GM12865 (cell line): ENCODE results near the gene ALDH2.
A peak's percentile ranks its signal among the peaks of the same experiment; 100 is the strongest.
"Not testable (repeated sequence)": the region's sequence is repeated elsewhere in the genome, so short reads cannot be mapped to it uniquely, and the experiment has no call there.

Source experiments
- DNase-seq: peaks from one replicate; pipeline ENCODE4 v3.0.0; 2010; ENCODE audit warnings: low read depth
- H3K4me3 ChIP-seq: 2 replicates; pipeline ENCODE4 v1.5.1; 2011; ENCODE audit warnings: mild to moderate bottlenecking, low read depth, low read length, control low read depth
- TF ChIP-seq, protein P1 (sequence below): IDR thresholded peaks from 2 replicates; pipeline ENCODE4 v1.5.1; 2011; ENCODE audit warnings: low read length, control low read depth, low read depth, inconsistent platforms; ENCODE audit not compliant: insufficient read depth; ENCODE audit errors: missing control alignments

ALDH2 gene

DNA sequence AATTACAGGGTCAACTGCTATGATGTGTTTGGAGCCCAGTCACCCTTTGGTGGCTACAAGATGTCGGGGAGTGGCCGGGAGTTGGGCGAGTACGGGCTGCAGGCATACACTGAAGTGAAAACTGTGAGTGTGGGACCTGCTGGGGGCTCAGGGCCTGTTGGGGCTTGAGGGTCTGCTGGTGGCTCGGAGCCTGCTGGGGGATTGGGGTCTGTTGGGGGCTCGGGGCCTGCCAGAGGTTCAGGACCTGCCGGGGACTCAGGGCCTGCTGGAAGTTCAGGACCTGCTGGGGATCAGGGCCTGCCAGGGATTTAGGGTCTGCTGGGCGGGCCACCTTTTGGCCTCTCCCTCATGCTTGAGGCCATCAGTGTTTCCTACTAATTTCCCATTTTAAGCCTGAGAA is 37.1 kb downstream of the ALDH2 start:
- TF ChIP-seq, protein P1, sequence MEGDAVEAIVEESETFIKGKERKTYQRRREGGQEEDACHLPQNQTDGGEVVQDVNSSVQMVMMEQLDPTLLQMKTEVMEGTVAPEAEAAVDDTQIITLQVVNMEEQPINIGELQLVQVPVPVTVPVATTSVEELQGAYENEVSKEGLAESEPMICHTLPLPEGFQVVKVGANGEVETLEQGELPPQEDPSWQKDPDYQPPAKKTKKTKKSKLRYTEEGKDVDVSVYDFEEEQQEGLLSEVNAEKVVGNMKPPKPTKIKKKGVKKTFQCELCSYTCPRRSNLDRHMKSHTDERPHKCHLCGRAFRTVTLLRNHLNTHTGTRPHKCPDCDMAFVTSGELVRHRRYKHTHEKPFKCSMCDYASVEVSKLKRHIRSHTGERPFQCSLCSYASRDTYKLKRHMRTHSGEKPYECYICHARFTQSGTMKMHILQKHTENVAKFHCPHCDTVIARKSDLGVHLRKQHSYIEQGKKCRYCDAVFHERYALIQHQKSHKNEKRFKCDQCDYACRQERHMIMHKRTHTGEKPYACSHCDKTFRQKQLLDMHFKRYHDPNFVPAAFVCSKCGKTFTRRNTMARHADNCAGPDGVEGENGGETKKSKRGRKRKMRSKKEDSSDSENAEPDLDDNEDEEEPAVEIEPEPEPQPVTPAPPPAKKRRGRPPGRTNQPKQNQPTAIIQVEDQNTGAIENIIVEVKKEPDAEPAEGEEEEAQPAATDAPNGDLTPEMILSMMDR, result no peak
- DNase-seq, result no peak
- H3K4me3 ChIP-seq, result no peak overlapping the region

DNA sequence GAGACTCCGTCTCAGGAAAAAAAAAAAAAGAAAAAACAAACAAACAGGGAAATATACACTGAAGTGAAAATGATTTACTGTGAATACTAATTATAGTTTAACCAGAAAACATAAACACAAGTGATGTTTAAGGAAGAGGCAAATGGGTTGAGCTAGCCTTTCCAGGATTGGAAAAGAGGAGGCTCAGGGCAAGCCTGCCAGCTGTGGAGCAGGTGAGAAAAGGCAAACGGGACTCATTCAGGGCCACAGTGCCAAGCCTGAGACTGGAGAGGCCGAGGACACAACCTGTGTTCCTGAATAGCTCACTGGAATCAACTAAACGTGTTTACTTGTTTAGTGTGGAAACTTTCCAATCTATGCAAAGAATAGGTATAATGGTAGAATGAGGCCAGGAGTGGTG is 39.6 kb downstream of the ALDH2 start:
- TF ChIP-seq, protein P1, result no peak
- H3K4me3 ChIP-seq, result no peak overlapping the region
- no peak for DNase-seq

DNA sequence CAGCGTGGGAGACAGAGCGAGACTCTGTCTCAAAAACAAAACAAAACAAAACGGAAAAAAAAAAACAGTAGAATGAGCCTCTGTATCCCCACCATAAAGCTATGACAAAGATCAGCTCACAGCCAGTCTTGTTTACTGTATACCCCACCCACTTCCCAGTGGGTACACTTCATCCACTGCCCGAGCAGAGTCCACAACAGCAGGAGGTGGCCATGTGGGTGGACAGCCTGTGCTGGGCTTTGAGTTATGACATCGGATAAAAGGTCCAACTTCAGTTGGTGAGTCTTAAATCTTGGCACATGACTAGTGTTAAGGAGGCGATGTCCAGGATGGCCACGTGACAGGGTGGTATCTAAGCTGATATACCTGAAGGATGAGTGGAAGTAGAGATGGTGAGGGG is 40.5 kb downstream of the ALDH2 start:
- no peak for DNase-seq
- no peak overlapping the region for H3K4me3 ChIP-seq
- TF ChIP-seq, protein P1, result no peak

DNA sequence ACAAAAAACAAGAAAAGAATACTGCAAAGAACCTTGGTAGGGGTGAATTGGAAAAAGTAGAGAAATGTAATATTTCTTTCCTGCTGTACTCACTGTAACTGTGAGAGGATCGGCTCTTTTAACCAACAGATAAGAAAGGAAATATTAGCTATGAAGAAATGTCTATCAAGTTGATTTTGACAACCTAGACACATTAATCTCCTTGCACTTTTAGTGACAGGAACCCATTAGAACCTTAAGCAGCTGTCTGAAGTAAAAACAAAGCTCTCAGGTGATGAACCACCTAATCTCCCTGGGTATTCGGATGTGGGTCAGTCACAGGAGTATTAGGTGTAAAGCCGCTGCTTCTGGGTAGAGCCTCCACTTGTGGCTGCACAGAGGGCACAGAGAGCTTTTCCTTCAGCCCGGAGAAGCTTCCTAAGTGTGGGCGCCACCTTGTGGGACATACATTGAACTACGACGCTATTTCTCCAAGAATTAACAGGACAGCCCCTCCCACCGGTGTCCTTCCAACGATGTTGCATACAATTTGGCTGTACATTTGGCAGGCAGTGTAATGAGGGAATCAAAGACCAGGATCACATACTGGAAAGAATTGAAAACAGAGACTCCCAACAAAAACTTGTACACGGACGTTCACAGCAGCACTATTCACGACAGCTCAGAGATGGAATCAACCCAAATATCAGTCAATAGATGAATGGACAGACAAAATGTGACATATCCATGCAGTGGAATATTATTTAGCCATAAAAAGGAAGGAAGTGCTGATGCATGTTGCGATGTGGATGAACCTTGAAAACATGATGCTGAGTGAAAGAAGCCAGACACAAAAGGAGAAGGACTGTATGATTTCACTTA is 46.4 kb downstream of the ALDH2 start:
- TF ChIP-seq, protein P1, result peak; percentile 83
- no peak overlapping the region for H3K4me3 ChIP-seq
- peak; percentile 89 for DNase-seq

DNA sequence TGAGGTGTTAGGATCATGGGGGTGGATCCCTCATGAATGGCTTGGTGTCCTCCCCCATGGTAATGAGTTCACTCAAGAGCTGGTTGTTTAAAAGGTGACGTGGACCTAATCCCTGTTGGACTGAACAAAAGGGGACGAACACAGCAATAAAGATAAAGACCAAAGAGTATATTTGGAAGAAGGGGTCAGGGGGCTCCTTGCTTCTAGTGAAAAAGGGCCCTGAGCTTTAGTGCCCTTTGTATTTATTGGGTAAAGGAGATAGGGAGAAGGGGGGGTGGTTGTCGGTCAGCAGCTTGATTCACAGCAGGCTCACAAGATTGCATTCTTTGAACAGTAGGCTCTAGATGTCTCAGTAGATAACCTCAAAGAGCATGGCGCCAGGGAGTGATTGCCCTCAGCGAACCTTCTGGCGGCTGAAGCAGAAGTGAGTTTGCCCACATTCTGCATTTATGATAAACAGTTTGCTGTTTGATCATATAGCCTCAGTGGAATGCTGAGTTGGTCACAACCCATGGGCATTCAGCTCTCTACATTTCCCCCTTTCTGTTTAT is 49.4 kb downstream of the ALDH2 start:
- no peak for DNase-seq
- H3K4me3 ChIP-seq, result no peak overlapping the region
- TF ChIP-seq, protein P1, result no peak

DNA sequence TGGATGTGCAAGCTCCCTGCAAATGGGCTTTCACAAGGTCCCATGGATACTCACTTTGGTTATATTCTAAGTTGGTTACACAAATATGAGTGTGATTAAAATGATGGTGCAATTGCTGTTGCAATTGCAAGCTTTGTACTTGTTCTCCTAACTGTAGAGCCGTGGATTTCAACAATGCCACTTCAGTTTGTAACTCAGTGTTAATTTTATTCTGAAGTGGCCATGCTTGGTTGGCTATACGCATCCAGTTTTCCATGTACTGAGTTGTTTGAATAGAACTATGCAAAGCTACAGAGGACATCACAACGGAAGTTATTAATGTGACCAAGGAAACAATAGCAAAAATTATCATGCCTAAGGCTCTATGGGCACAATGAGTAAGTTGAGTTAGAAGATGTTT is 50.2 kb downstream of the ALDH2 start:
- DNase-seq, H3K4me3 ChIP-seq: not testable (repeated sequence)

DNA sequence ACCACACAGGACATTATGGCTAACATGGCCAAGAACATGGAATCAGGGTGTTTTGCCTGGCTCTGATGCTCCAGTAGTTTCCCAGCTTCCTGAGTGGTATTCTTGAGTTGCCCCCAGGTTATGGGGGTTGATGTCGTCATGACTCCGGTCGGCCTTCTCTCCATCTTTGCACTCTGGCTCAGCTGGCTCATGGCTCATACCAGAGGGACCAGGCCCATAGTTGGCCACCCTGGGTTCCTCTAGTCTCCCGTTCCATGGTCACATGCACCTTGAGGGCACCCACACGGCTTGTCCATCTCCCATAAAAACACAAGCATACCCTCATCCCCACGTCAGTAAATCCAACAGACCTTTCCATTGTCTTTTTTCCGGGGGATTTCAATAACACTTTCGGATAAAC is 51.6 kb downstream of the ALDH2 start:
- DNase-seq, result no peak
- H3K4me3 ChIP-seq, result no peak overlapping the region
- TF ChIP-seq, protein P1, result no peak
